ENCODE measurements around the gene NIN.
"Not testable (repeated sequence)": the region's sequence is repeated elsewhere in the genome, so short reads cannot be mapped to it uniquely, and the experiment has no call there.

NIN gene

DNA sequence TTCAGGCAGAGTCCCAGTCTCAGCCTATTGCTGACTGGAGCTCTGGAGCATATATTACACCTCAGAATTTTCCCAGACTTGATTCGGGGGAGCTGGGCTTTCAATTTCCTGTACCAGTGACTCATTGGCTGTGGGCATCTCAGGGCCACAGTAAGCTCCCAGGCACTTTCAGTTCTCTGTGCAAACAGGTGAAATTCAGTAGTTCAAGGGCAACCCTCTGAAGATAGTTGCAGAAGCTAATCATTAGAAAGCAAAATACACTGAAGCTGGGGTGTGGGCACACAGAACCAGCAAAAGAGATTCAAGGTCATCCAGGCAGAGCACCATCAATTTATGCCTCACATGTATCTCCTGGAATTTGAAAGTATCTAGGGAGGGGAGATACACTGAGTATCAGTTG is 8.1 kb upstream of the NIN start:
- no peak for DNase-seq

DNA sequence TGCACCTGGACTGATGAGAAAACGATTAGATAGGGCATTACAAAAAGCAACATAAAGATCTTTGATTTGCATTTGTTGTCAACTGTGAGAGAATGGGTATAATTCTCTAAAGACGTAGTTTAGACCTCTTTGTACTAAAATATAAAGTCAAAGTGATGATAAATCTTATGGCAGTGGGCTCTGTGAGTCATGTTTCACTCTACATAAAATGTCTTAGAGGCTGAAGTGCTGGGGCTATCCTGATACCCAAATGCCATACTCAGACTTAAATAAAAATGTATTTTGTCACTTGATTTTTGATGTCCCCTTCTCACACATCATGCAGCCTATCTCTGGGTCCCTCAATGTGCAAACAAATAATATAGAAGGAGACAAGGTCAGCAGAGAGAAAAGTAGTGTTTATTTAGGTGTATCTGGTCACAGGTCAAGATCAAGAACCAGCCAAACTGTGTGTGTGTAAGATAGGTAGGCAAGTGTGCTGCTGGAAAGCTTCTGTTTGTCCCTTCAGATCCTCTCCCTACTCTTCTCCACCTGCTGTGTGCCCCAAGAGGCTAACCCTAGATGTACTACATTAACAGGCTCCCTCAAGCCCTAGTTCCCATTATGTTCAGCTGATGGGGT is 7.0 kb upstream of the NIN start:
- no peak for DNase-seq

DNA sequence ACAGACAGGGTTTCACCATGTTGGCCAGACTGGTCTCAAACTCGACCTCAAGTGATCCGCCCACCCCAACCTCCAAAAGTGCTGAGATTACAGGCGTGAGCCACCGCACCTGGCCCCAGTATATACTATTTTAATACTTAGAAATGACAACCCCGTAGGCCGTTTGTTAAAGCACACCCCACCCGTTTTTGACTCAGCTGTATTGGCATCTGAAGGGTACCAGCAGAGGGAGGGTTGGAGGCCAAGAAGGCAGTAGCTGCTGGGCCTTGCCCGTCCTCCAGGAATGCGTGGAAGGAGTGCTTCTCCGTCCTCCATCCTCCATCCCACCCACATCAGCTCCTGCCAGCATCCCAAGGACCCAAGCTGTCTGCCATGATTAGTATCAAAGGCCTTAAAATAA is 6.3 kb upstream of the NIN start:
- DNase-seq = no peak

DNA sequence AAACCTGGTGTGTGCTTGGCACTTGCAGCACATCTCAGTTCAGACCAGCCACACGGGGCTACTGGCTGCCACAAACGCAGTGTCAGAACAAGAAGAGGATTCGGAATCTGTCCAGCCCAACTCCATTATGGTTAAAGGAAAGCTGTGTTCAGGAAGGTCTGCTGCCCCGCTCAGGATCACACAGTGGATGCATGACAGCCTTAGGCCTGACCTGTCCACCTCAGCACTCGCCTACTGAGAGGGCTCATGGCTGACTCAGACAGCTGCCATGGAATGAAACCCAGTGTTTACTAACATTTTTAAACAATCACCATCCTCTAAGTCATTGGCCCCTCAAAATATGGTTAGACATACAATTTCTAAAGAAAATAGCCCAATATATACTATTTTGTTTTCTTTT is 5.6 kb upstream of the NIN start:
- DNase-seq = no peak

DNA sequence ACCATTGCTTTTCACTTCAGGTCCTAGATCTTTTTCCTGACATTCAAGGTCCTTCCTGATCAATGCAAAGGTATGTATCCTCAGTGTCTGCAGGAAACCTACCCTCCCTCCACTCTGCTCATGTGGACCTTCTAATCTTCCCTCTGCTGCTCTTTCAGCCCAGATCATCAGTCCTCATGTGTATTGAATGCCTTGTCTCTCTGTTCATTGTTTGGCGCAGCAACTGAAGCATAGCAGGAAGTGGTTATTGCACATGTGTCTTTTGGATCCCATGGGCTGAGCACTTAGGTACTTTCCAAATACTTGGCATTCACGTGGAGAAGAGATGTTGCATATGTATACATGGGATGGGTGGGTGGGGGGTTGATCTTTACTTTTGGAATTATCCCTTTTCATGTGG is 4.3 kb upstream of the NIN start:
- no peak for DNase-seq

DNA sequence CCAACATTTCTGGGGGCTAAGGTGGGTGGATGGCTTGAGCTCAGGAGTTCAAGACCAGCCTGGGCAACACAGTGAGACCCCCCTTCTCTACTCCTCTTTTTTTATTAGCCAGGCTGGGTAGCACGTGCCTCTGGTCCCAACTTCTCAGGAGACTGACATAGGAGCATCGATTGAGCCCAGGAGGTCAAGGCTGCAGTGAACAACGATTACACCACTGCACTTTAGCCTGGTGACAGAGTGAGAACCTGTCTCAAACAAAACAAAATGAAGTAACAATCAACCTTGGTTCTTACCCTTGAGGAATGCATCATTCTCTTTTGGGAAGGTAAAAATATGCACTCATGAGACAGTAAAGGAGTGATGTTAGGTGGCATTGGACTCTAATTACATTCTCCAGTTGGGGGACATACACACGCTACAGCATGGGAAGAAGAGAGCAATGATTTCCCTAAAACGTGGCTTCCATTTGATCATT is 3.9 kb upstream of the NIN start:
- no peak for DNase-seq

DNA sequence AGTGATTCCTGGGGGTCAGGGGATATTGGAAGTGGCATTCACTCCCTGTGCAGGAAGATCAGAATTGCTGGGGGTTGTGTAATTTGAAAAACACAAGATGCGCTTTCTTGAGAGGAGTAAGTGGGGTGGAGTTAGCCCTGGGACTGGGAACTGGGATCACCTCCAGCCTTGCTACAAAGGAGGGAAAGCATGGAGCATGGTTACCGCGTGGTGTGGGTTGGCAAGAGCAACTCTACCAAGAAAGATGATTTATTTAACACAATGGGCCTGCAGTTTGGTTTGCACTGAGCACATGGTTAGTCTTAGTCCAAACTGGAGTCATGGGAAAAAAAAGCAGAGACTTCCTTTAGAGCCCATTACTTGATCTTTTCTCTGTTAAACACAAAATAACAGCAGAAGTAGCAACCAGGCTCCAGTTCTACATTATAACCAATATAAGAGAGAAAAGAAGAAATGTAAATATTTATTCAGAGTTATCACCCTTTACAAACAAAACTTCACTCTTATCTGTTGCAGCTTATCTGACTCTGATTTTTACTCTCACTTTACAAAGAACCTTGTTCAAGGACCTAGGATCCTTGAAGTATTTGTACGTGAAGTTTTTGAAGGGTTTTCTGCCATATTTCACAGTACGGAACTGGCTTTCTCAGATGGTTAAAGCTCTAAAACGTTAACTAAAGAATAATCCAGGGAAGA is 2.1 kb upstream of the NIN start:
- DNase-seq = no peak

DNA sequence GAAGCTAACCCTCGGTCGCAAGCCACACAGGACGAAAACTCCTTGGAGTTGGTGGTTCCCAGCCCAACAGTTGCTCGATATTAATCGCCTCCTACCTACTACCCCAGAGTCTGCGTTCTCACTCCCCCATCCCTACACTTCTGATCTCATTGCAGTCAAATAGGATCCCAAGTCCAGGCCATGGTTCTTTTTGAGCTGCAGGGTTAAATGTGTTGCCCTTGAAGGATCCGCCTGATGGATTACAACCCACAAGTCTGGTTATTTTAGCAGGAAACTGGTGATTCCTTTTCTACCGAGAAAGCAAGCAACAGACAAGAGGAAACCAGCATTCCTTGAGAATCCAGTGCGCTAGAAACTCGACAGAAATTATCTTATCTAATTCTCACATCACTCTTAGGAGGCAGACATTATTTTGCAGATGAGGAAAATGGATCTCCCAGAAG is 785 bp upstream of the NIN start:
- DNase-seq = no peak

DNA sequence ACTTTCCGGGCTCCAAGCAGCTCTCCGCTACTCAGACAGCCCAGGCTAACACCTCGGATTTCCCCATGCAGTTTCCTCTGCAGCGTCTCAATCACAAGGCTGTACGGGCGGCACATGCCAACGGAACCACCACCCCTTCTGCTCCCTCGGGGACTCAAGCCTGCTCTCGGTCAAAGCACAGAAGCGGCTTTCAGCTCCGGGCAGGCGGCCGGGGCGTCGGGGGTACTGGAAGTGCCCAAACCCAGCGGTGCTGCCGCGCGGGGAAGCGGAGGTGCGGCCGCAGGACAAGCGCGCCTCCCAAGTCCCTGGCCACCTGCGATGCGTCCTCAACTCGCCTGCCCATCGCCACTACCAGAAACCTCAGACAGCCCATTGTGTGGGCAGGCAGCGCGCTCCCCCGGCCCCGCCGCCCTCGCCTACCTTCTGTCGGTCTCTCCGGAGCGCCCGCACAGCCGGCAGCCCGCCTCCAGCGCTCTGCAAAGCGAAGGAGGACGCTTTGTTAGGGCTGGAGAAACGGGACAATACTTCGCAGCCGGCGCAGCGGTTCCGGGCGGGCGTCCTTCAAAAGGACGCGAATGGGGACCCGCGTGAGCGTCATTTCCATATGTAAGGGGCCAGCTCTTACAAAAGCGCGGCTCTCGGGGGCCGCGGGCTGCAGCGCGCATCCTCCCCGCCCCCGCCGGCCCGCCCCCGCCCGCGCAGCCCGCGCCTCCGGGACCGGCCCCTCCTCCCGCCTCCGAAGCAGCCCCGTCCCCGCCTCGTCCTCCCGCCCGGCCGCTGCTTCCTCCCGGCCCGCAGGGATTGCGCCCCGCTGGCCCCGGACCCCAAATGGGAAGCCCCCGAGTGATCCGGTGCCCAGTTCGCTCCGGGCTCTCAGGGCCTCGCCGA is 674 bp downstream of the NIN start:
- peak; percentile 46 for DNase-seq

DNA sequence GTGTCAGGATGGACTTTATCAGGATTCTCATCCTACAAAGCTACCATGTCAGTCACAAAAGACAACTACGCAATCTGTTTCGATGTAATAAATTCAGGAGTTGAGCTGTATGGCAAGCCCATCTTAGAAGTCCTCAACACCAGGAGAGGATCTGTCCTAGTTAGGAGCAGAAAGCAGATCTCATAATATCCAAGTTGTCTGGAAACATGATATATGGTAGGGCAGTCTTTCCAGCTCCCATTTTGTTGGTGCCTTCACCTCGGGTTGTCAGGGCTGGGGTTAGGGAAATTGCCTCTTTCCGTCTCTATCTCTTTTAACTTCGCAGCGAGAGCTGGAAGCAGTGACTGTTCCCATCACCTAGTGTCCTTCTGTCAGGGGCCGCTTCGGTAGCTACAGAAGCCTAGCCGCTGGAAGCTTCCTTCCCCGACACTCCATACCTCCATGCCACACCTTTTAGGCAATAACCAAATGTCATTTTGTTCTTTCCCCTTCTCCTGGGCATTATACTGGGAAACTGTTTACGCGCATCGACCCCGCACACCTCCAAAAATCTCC is 1.4 kb downstream of the NIN start:
- no peak for DNase-seq

DNA sequence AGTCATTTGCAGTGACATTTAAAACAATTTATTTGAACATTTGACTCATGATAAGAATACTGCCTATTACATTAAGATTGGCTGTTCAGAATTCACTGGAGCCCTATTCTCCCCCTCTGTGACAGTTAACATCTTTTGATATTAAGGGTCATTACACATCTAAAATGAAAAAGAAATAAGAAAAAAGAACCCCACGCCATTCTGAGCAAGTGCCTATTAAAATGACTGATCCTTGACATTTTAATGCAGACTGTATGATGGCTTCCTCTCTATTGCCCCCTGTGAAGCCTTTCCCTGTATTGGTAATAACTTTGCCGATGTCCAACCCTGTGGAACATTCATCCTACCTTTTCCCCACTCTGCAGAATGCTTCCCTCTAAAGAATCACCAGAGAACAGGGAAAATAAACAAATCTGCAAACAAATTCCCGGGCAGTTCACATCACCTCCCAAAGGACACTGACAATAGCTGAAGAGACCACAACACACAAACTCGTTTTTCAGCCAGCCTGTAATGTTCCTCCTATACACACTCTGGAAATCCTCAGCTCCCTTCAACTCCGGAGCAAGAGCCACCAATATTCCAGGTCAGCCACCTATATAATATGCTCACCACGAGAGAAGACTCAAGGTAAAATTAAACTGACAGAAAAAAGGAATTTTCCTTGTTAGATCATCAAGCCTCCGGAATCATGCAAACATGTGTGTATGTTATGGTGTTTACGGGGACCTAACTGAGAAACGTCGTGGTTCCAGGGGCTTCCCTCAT is 2.1 kb downstream of the NIN start:
- DNase-seq = no peak

DNA sequence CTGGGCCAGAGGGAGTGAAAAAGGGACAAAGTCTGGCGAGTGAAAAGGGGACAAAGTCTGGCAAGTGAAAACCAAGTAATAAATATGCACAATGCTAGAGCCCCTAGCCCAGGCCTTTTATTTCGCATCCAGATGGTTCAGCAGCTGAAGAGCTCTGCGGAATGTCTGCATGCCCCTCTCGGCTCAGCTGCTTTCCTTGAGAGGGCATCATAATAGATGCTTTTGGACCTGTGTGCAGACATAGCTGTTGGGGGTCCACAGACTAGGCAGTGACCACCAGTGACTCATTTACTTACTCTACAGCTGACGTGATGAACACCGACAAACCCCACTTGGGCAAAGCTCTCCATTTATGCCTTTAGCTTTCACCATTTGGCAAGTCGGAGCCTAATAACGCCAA is 4.3 kb downstream of the NIN start:
- DNase-seq = no peak

DNA sequence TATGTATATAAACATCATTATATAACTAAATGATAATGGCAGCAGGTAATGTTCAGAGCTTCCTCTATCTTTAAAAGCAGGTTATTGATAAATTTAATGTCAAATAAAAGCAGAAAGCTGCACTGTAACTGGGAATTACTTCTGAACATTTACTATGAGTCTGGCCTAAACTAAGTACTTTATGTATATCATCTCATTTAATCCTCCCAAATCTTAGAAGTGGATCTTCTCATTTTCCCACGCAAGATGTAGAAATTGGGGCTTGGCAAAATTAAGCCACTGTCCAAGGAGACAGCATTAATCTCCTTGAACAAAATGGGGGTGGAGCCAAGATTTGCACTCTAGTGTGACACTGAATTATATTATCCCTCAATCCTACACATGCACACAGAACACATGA is 5.7 kb downstream of the NIN start:
- DNase-seq = no peak

DNA sequence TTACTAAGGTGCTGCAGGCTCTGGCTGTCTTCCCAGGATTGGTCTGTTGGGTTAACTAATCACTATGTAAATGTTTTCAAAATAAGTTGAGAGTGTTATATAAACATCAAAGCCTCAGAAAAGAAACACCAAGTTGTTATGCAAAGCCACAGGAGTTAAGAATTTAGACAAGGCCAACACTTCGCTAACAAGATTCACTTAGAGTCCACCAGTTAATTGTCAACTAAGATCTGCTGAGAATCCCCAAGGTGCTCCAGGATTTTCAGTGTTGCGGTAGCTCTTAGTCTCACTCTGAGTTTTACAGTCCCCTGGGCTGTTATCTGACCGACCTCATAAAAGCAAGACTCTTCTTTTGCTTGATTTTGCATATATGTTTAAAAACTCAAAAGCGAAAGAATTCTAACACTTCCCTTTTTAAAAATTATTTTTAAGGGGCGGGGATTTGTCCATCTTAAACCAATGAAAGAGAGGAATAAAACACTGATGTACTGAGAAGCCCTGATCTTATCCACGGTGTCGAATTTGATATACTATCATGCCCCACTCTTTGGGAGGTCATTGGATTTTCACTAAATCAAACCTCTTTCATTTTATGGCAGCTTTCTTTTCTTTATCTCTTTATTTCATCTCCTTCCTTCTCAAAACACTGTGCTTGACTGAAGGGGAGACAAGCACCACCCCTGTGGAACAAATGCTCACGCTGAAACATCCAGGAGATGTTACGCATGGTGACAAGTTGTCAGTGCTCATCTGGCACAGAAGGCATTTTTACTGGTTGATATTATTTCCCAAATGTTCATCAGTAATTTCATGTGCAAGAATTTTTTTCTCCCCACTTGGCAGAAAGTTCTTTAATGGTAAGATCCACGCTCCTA is 7.0 kb downstream of the NIN start:
- no peak for DNase-seq

DNA sequence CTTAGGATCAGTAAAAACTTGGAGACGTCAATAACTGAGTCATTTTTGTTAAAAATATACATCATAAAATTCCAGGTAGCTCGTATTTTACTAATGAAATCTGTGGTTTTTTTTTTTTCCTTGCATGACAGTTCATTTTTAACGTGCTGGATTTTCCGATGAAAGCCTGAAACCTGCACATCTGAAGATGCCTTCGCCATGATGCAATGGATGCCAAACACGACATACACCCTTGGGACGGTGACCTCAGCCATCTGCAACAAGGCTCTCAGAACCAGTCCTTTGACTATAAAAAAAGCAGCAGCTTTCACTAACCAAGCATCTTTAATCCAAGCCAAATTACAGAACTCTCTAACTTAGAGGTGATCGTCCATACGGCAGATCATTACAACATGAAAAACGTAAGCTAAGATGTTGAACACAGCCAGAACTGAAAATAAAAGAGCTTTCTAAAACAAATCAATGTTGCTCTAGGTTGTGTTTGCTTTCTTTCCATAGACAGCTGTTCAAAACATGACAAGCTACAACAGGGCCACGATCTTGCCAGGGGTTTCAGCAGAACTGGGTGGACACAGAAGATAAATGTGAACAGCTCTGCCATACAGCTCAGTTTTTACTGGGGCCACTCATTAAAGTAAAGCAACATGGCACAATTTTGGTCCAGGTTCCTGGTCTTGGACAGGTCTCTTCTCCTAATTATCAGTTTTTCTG is 7.8 kb downstream of the NIN start:
- no peak for DNase-seq

DNA sequence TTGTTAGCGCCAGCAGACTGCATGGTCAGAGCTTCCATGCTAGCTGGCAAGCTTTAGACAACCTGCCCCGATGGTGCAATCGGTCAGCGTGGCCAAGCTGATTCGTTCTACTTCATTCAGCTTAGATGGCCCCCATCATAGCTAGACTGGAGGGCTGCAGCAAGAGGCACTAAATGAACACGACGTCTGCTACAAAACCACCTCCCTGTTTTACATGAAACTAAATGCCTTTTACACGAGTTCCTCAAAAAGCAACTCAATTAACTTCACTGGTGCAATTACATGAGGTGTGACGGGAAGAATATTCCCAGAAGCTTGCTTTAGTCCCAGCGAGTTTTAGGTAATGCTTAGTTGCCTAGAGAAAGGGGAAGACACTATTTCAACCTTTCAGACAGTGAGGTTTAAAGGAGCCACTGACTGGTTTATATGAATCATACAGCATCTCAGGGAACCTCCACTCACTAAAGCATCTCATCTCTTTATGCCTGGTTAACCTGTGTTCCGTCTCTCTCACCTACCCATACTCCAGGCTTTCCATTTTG is 8.4 kb downstream of the NIN start:
- no peak for DNase-seq

DNA sequence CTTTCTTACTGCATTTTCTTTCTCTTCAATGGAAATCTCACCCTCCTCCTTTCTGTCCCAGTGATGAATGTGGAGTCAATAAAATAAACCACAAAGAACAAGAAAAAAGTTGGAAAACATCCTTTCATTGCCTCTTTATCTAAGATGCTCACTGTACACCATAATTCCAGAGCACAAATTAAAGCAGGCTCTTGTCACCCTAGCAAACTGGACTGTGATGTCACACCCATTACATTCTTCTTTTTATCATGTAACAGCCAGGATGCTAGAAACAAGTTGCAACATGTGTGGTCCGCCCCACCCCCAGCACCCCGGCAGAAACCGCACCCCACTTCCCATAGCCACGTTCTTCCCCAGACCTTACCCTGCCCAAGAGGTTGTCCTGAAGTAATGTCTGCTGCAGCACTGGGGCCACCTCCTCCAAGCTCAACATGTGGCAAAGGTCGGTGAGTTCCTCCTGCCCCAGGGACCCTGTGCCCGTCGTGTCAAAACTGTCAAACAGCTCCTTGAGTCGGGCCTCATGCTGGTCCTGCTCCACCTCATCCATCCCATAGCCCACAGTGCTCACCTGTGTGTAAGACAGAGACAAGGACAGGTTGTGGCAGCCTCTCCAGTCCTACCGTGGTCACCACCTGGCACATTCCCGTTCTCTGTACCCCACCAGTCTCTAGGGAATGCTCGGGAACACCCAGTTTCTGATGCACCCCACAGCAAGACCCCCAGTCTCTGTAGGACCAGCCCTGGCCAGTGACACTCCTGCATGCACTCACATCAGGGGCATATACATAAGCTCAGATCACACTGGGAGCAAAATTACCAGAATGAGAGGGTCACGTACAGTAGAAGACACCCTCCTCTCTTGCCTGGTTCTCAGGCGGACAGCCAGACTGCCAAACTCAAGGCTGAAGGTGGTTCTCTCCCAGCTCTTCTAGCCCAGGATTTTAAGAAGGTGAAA is 9.2 kb downstream of the NIN start:
- no peak for DNase-seq

DNA sequence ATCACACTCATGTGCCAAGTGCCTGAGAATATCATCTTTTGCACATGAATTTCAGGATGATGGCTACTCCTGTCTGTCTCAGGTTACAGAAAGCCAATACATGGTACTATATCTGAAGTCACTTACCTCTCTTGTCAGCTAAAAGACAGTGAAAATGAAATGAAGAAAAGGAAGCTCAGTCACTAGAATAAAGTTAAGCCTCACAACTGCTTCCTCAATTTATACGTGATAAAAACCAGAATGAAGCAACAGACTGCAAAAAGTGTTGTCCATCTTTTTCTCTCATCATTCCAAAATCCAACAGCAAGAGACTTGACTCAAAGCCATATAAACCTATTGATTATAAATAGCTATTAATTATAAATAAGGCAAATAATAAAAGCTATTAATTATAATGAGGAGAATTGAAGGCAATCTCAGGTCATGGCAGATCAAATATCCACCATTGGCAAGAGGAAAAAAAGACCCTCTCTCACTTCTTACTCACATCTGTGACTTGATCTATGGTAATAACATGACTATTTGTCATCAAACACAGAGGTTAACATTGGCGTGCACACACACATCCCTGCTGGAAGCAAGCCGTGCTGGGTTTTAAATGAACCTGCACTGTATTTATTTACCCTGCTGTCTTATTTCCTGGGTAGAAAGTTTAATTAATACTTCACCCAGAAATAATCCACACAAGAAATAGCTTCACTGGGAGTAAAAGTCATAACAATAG is 10.0 kb downstream of the NIN start:
- DNase-seq = no peak

DNA sequence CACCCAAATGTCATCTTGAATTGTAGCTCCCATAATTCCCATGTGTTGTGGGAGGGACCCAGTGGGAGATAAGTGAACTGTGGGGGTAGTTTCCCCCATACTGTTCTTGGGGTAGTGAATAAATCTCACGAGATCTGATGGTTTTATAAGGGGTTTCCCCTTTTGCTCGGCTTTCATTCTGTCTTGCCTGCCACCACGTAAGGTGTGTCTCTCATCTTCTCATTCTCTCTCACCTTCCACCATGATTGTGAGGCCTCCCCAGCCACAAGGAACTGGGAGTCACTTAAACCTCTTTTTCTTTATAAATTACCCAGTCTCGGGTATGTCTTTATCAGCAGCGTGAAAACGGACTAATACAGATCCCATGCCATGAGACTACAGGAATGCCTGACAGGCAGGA is 11.7 kb downstream of the NIN start:
- DNase-seq = not testable (repeated sequence)
